ENCODE results near the gene ETV7. TPM values are rescaled to one million over a fixed set of nuclear protein-coding genes. Genes with fewer than 3 reads are reported as not detected.

The ETV7 gene
- total and polyA plus RNA-seq, 7 donors, result 0.36 to 11.6 (median 2.9) TPM; not detected in 1

GRCh38 chr6:36428911-36429310 is 41.4 kb upstream of the ETV7 start:
- 53 to 98% methylated on average over 4 of the region's 4 CpGs for WGBS, 2 donors
- H3K9me3 ChIP-seq, result no peaks in the 10 kb centered on the region
- no peak overlapping the region for H3K4me3 ChIP-seq
- no peaks in the 10 kb centered on the region for H3K36me3 ChIP-seq
- no peak overlapping the region for H3K27ac ChIP-seq
- H3K4me1 ChIP-seq, result peaks cover 0 to 7% (median 0%) of the 10 kb centered on the region in 4 donors
- H3K27me3 ChIP-seq, result no peaks in the 10 kb centered on the region
- TF ChIP-seq POLR2A (IDR thresholded peaks at IDR 0.05) (no peak), POLR2AphosphoS5 (IDR thresholded peaks at IDR 0.05) (no peak), EP300 (IDR thresholded peaks at IDR 0.05) (no peak), CTCF (IDR thresholded peaks at IDR 0.05) (no peak)
- intact Hi-C loops (cut with DNase I), result no loop called here
- no peak for DNase-seq

- 95% methylated on average over 3 of the region's 3 CpGs for WGBS, 2 donors
- H3K27me3 ChIP-seq, result no peaks in the 10 kb centered on the region
- no peak overlapping the region for H3K4me3 ChIP-seq
- TF ChIP-seq EP300 (IDR thresholded peaks at IDR 0.05) (no peak), POLR2A (IDR thresholded peaks at IDR 0.05) (no peak), CTCF (IDR thresholded peaks at IDR 0.05) (no peak), POLR2AphosphoS5 (IDR thresholded peaks at IDR 0.05) (no peak)
- H3K27ac ChIP-seq, result no peak overlapping the region
- no peaks in the 10 kb centered on the region for H3K9me3 ChIP-seq
- no peaks in the 10 kb centered on the region for H3K36me3 ChIP-seq
- intact Hi-C loops (cut with DNase I), result no loop called here
- H3K4me1 ChIP-seq, result peaks cover 0 to 8% (median 7%) of the 10 kb centered on the region in 4 donors
- DNase-seq, result no peak
Observed at GRCh38 chr6:36426622-36427021, 39.2 kb upstream of the ETV7 start.

- Histone ChIP-seq H3K27me3 (no peaks in the 10 kb centered on the region), H3K9me3 (no peaks in the 10 kb centered on the region), H3K27ac (peak overlapping the region; percentile 86 to 90 (median 89)), H3K4me1 (peaks cover 0 to 8% (median 7%) of the 10 kb centered on the region in 4 donors), H3K4me3 (peak overlapping the region; percentile 36 to 61 (median 50)), H3K36me3 (no peaks in the 10 kb centered on the region)
- intact Hi-C loops (cut with DNase I), result loop anchor here (1.0 to 5.0 kb wide), 4 partner anchors 19 to 334 kb away; partner anchors contain the start of genes KCTD20, PXT1 and STK38
- TF ChIP-seq POLR2AphosphoS5 (IDR thresholded peaks at IDR 0.05), result peak; percentile 85 to 92 (median 91)
- TF ChIP-seq POLR2A (IDR thresholded peaks at IDR 0.05), result peak; percentile 70 to 80
- TF ChIP-seq EP300 (IDR thresholded peaks at IDR 0.05), result no peak
- peak; percentile 29 to 57 (median 51) for TF ChIP-seq CTCF (IDR thresholded peaks at IDR 0.05)
- 0 to 1% methylated on average over 51 of the region's 51 CpGs for WGBS, 2 donors
- peak; percentile 99 for DNase-seq
Observed at GRCh38 chr6:36423101-36423824, 35.8 kb upstream of the ETV7 start.

GRCh38 chr6:36422714-36423100 is 35.2 kb upstream of the ETV7 start:
- H3K4me1 ChIP-seq, result peaks cover 0 to 8% (median 7%) of the 10 kb centered on the region in 4 donors
- H3K36me3 ChIP-seq, result no peaks in the 10 kb centered on the region
- WGBS, 2 donors, result 10 to 18% methylated on average over 4 of the region's 4 CpGs
- no peaks in the 10 kb centered on the region for H3K27me3 ChIP-seq
- no peak for DNase-seq
- TF ChIP-seq EP300 (IDR thresholded peaks at IDR 0.05), result no peak
- TF ChIP-seq POLR2A (IDR thresholded peaks at IDR 0.05), result no peak
- no peak for TF ChIP-seq CTCF (IDR thresholded peaks at IDR 0.05)
- no peak for TF ChIP-seq POLR2AphosphoS5 (IDR thresholded peaks at IDR 0.05)
- peak overlapping the region; percentile 36 to 61 (median 50) for H3K4me3 ChIP-seq
- no peaks in the 10 kb centered on the region for H3K9me3 ChIP-seq
- intact Hi-C loops (cut with DNase I), result loop anchor here (1.0 to 5.0 kb wide), 4 partner anchors 20 to 335 kb away; partner anchors contain the start of genes KCTD20, PXT1 and STK38
- H3K27ac ChIP-seq, result peak overlapping the region; percentile 86 to 90 (median 89)

All from sigmoid colon (tissue), 7 donors.